Upper lobe of left lung (tissue), 4 donors: ENCODE measurements around the gene TMEM131L.

ENCODE experiments used
- CTCF ChIP-seq, 6 experiments: fragments of 450-650 bp in 4 of 6; fragments of 200-600 bp in 2 of 6; sonication (generic) in 2 of 6; IDR thresholded peaks; one replicate each; pipeline ENCODE4 v1.5.1; 2016 to 2019; ENCODE audit warnings: antibody characterized with exemption in 6 of 6
- EP300 ChIP-seq, 4 donors: sonication (generic); formaldehyde crosslinking; IDR thresholded peaks; one replicate each; pipeline ENCODE4 v1.5.1; 2017; ENCODE audit warnings: antibody characterized with exemption in 4 of 4, control low read depth in 2 of 4
- POLR2A ChIP-seq, 4 donors: fragments of 450-650 bp; IDR thresholded peaks; one replicate each; pipeline ENCODE4 v1.5.1; 2016 to 2017; ENCODE audit warnings: antibody characterized with exemption in 4 of 4, mild to moderate bottlenecking in 2 of 4
- POLR2AphosphoS5 ChIP-seq, 2 donors: sonication (generic); formaldehyde crosslinking; IDR thresholded peaks; one replicate each; pipeline ENCODE4 v1.5.1; 2017; ENCODE audit warnings: antibody characterized with exemption in 2 of 2

- TF ChIP-seq CTCF (IDR thresholded peaks at IDR 0.05): peak in 1 of 6 experiments; percentile 50
- TF ChIP-seq POLR2A (IDR thresholded peaks at IDR 0.05): no peak
- TF ChIP-seq POLR2AphosphoS5 (IDR thresholded peaks at IDR 0.05): no peak
- no peak for TF ChIP-seq EP300 (IDR thresholded peaks at IDR 0.05)
Observed at GRCh38 chr4:153576443-153576774, 110.2 kb downstream of the TMEM131L start.
